WERI-Rb-1 (cell line): ENCODE data around the gene PHF14.

Experiments used
- DNase-seq: peaks from one replicate; pipeline ENCODE4 v3.0.0-alpha.2; 2020
- H3K27ac ChIP-seq: fragments of 250-450 bp; sonication (Bioruptor Pico); 2 replicates; pipeline ENCODE4 v1.5.1; 2020; ENCODE audit warnings: mild to moderate bottlenecking, moderate library complexity
- H3K27me3 ChIP-seq: fragments of 250-450 bp; sonication (Bioruptor Pico); 2 replicates; pipeline ENCODE4 v1.5.1; 2021; ENCODE audit warnings: mild to moderate bottlenecking, low read depth, moderate library complexity; ENCODE audit not compliant: insufficient read depth, severe bottlenecking
- H3K36me3 ChIP-seq: fragments of 250-450 bp; sonication (Bioruptor Pico); 2 replicates; pipeline ENCODE4 v1.5.1; 2020; ENCODE audit warnings: mild to moderate bottlenecking, moderate library complexity
- H3K4me3 ChIP-seq: 2 replicates; pipeline ENCODE4 v1.5.1; 2011; ENCODE audit warnings: low read depth, mild to moderate bottlenecking, control low read depth, low read length
- H3K9me3 ChIP-seq: fragments of 250-450 bp; sonication (Bioruptor Pico); 2 replicates; pipeline ENCODE4 v1.5.1; 2021; ENCODE audit warnings: mild to moderate bottlenecking, moderate library complexity; ENCODE audit not compliant: severe bottlenecking
- CTCF ChIP-seq: IDR thresholded peaks from 2 replicates; pipeline ENCODE4 v1.5.1; 2011; ENCODE audit warnings: low read depth, mild to moderate bottlenecking, control low read depth, inconsistent platforms, low read length

The PHF14 gene

GRCh38 chr7:11217848-11218565 lies 244.3 kb downstream of the PHF14 start:
- TF ChIP-seq CTCF = no peak
- H3K4me3 ChIP-seq = no peak overlapping the region
- H3K9me3 ChIP-seq = no peaks in the 10 kb centered on the region
- H3K36me3 ChIP-seq = no peaks in the 10 kb centered on the region
- no peak for DNase-seq
- H3K27me3 ChIP-seq = no peaks in the 10 kb centered on the region
- H3K27ac ChIP-seq = no peak overlapping the region
